GM12872 (cell line): ENCODE results near the gene CMTM7.

ENCODE experiments used
- CTCF ChIP-seq: IDR thresholded peaks from 3 replicates; pipeline ENCODE4 v1.5.1; 2011; ENCODE audit warnings: low read depth, mild to moderate bottlenecking, low read length, moderate library complexity; ENCODE audit not compliant: insufficient read depth

CMTM7 gene

GRCh38 chr3:32501783-32502117 lies 110.1 kb downstream of the CMTM7 start:
- no peak for TF ChIP-seq CTCF

- TF ChIP-seq CTCF = no peak
Observed at GRCh38 chr3:32502118-32502945, 110.7 kb downstream of the CMTM7 start, which contains the start of gene CMTM6. Gene CMTM6, minus strand, starts transcription at chr3:32502852. Its CDS starts 107 bp downstream, at chr3:32502745.

- no peak for TF ChIP-seq CTCF
Observed at GRCh38 chr3:32502946-32503286, 111.3 kb downstream of the CMTM7 start.
